SK-N-SH (cell line): ENCODE data around the gene ACOXL. TPM values are rescaled to one million over a fixed set of nuclear protein-coding genes. Genes with fewer than 3 reads are reported as not detected.

ENCODE experiments used
- CTCF ChIA-PET: fragments of 300-600, 350-600 bp; formaldehyde crosslinking; extraction: SDS; loops from one replicate; lab custom pipeline; 2021; lab: Yijun Ruan, JAX
- POLR2A ChIA-PET: fragments of 350-600 bp; sonication (Branson Sonifier 250); formaldehyde crosslinking; extraction: SDS; loops from one replicate; lab custom pipeline; 2020; ENCODE audit warnings: antibody characterized with exemption, inconsistent platforms; lab: Yijun Ruan, JAX
- DNase-seq: peaks from one replicate; pipeline ENCODE4 v3.0.0; 2012
- H2AFZ ChIP-seq: fragments of 200-600 bp; sonication (generic); 2 replicates; pipeline ENCODE4 v1.8.1; 2016; ENCODE audit warnings: antibody characterized with exemption, mild to moderate bottlenecking, low read depth
- H3F3A ChIP-seq: fragments of 200-600 bp; sonication (generic); replicated peaks from 2 replicates; pipeline ENCODE3; 2016; ENCODE audit warnings: antibody characterized with exemption, mild to moderate bottlenecking; ENCODE audit not compliant: insufficient read depth
- H3K27ac ChIP-seq, 2 experiments: fragments of 200-500 bp in 1 of 2; fragments of 200-600 bp in 1 of 2; sonication (Bioruptor generic) in 1 of 2; sonication (generic), shearing (Covaris generic) in 1 of 2; 2 replicates each; pipeline versions ENCODE4 v1.5.1 to v1.6.1; 2014 to 2016; ENCODE audit warnings: low read depth in 2 of 2, inconsistent platforms in 1 of 2, low read length in 1 of 2, mild to moderate bottlenecking in 1 of 2, mixed read lengths in 1 of 2
- H3K27me3 ChIP-seq: fragments of 200-600 bp; sonication (generic), shearing (Covaris generic); 2 replicates; pipeline ENCODE4 v1.6.1; 2016; ENCODE audit warnings: mixed run types; ENCODE audit not compliant: insufficient read depth
- H3K36me3 ChIP-seq, 2 experiments: fragments of 200-500 bp in 1 of 2; fragments of 200-600 bp in 1 of 2; sonication (Bioruptor generic) in 1 of 2; sonication (generic) in 1 of 2; replicated peaks in 1 of 2; 2 replicates each; pipeline versions ENCODE3 to v1.5.1; 2014 to 2016; ENCODE audit warnings: low read length in 1 of 2, mild to moderate bottlenecking in 1 of 2; ENCODE audit not compliant: insufficient read depth in 2 of 2, control insufficient read depth in 1 of 2
- H3K4me1 ChIP-seq, 2 experiments: fragments of 200-500 bp in 1 of 2; fragments of 200-600 bp in 1 of 2; sonication (Bioruptor generic) in 1 of 2; sonication (generic), shearing (Covaris generic) in 1 of 2; 2 replicates each; pipeline versions ENCODE4 v1.5.1 to v1.6.1; 2014 to 2016; ENCODE audit warnings: low read depth in 1 of 2, low read length in 1 of 2, mixed run types in 1 of 2; ENCODE audit not compliant: insufficient read depth in 2 of 2, control insufficient read depth in 1 of 2
- H3K4me2 ChIP-seq: fragments of 200-600 bp; sonication (generic), shearing (Covaris generic); 2 replicates; pipeline ENCODE4 v1.6.1; 2017; ENCODE audit warnings: mixed run types
- H3K4me3 ChIP-seq, 2 experiments: fragments of 200-500 bp in 1 of 2; fragments of 200-600 bp in 1 of 2; sonication (Bioruptor generic) in 1 of 2; sonication (generic), shearing (Covaris generic) in 1 of 2; 2 replicates each; pipeline versions ENCODE4 v1.5.1 to v1.8.1; 2014 to 2016; ENCODE audit warnings: low read depth in 2 of 2, inconsistent platforms in 1 of 2, low read length in 1 of 2, mild to moderate bottlenecking in 1 of 2, mixed read lengths in 1 of 2, moderate library complexity in 1 of 2
- H3K79me2 ChIP-seq: fragments of 200-600 bp; sonication (generic); 2 replicates; pipeline ENCODE4 v1.8.1; 2017; ENCODE audit warnings: mild to moderate bottlenecking; ENCODE audit not compliant: insufficient read depth
- H3K9ac ChIP-seq: fragments of 200-600 bp; sonication (generic); 2 replicates; pipeline ENCODE4 v1.6.1; 2017; ENCODE audit warnings: mixed run types
- H3K9me2 ChIP-seq: fragments of 200-600 bp; sonication (generic); 2 replicates; pipeline ENCODE4 v1.6.1; 2017; ENCODE audit warnings: mixed run types
- H3K9me3 ChIP-seq: fragments of 200-600 bp; sonication (generic); 2 replicates; pipeline ENCODE4 v1.6.1; 2017; ENCODE audit warnings: mixed run types, mild to moderate bottlenecking, moderate library complexity
- H4K20me1 ChIP-seq: fragments of 200-600 bp; sonication (generic); 2 replicates; pipeline ENCODE4 v1.6.1; 2017; ENCODE audit warnings: mild to moderate bottlenecking, mixed run types; ENCODE audit not compliant: insufficient read depth
- FOXM1 ChIP-seq: IDR thresholded peaks from 2 replicates; pipeline ENCODE4 v1.4.0; 2012; ENCODE audit warnings: low read depth, mild to moderate bottlenecking
- GABPA ChIP-seq: IDR thresholded peaks from 2 replicates; pipeline ENCODE4 v1.4.0; 2012; ENCODE audit warnings: low read depth, mild to moderate bottlenecking
- GATA2 ChIP-seq: sonication (generic); formaldehyde crosslinking; IDR thresholded peaks from 2 replicates; pipeline ENCODE4 v1.5.0; 2020; ENCODE audit warnings: mild to moderate bottlenecking, missing genetic modification reagents
- JUND ChIP-seq: IDR thresholded peaks from 2 replicates; pipeline ENCODE4 v1.4.0; 2012
- NFIC ChIP-seq: IDR thresholded peaks from 2 replicates; pipeline ENCODE4 v1.4.0; 2012; ENCODE audit warnings: borderline replicate concordance
- NRF1 ChIP-seq: IDR thresholded peaks from 2 replicates; pipeline ENCODE4 v1.6.1; 2012; ENCODE audit warnings: low read depth, mild to moderate bottlenecking, low read length
- RXRA ChIP-seq: IDR thresholded peaks from 2 replicates; pipeline ENCODE4 v1.4.0; 2012; ENCODE audit warnings: low read depth, mild to moderate bottlenecking, borderline replicate concordance
- SIN3A ChIP-seq: IDR thresholded peaks from 2 replicates; pipeline ENCODE4 v1.6.1; 2012; ENCODE audit warnings: low read depth, mild to moderate bottlenecking, low read length, moderate library complexity, borderline replicate concordance
- TCF12 ChIP-seq: IDR thresholded peaks from 2 replicates; pipeline ENCODE4 v1.4.0; 2012
- TEAD4 ChIP-seq: IDR thresholded peaks from 2 replicates; pipeline ENCODE4 v1.4.0; 2012; ENCODE audit warnings: mild to moderate bottlenecking, borderline replicate concordance; ENCODE audit not compliant: insufficient read depth
- USF2 ChIP-seq: fragments of 150-350 bp; IDR thresholded peaks from 2 replicates; pipeline ENCODE4 v1.6.1; 2017; ENCODE audit warnings: antibody characterized with exemption, low read length, low read depth, borderline replicate concordance
- WGBS: methylation state at CpG from one replicate; pipeline ENCODE4 v1.1.6; 2017; ENCODE audit warnings: low lambda C conversion rate; 5-methylcytosine and 5-hydroxymethylcytosine counted together
- polyA plus RNA-seq, 3 experiments: library from polyadenylated mRNA; depleted of rRNA; stranded (reverse); fragments of >200 nt; gene quantifications; 2 replicates each; pipeline ENCODE4 v1.2.3, GENCODE V29; 2012
- TF ChIP-seq, protein P1 (sequence below): IDR thresholded peaks from 2 replicates; pipeline ENCODE4 v1.4.0; 2012; ENCODE audit warnings: low read depth, borderline replicate concordance

ACOXL gene
- polyA plus RNA-seq, 1 of the 3 experiments (the other 2 are of a cell fraction) = not detected

GRCh38 chr2:110770959-110771431, 38.6 kb downstream of the ACOXL start (continued):
- TF ChIP-seq SIN3A = no peak
- TF ChIP-seq RXRA = no peak
- TF ChIP-seq NFIC = 0 out of 2 replicates have a peak, but pooled peaks have one; percentile 4
- no peak for TF ChIP-seq TEAD4
- no peak for TF ChIP-seq USF2
- TF ChIP-seq FOXM1 = no peak
- TF ChIP-seq JUND = no peak

- H3K9me2 ChIP-seq = no peaks in the 10 kb centered on the region
- ChIA-PET POLR2A (no interaction called here), CTCF (interaction anchor here (0.9 to 9.1 kb wide), 5 partner anchors 9 to 40 kb away, joined by 3 to 59 read pairs (median 3); no protein-coding TSS in a partner anchor)
- H3K27ac ChIP-seq = peak overlapping the region in 1 of 2 experiments; percentile 88; a peak in 2 of 4 replicates
- no peak overlapping the region for H3K4me3 ChIP-seq
- H3K9me3 ChIP-seq = no peaks in the 10 kb centered on the region
- H4K20me1 ChIP-seq = no peaks in the 10 kb centered on the region
- H3K4me2 ChIP-seq = peak overlapping the region; percentile 71
- DNase-seq = no peak
- no peak overlapping the region for H3K9ac ChIP-seq
- H2AFZ ChIP-seq = no peak overlapping the region
- H3K79me2 ChIP-seq = no peaks in the 10 kb centered on the region
- H3K36me3 ChIP-seq = no peaks in the 10 kb centered on the region
- 27% methylated on average over 4 of the region's 5 CpGs for WGBS
- TF ChIP-seq GATA2 (CRISPR knock-in tag) (no peak), USF2 (no peak), SIN3A (no peak), NRF1 (no peak), RXRA (no peak), NFIC (no peak)
- TF ChIP-seq, protein P1, sequence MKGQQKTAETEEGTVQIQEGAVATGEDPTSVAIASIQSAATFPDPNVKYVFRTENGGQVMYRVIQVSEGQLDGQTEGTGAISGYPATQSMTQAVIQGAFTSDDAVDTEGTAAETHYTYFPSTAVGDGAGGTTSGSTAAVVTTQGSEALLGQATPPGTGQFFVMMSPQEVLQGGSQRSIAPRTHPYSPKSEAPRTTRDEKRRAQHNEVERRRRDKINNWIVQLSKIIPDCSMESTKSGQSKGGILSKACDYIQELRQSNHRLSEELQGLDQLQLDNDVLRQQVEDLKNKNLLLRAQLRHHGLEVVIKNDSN = no peak
- no peaks in the 10 kb centered on the region for H3F3A ChIP-seq
- H3K4me1 ChIP-seq = peaks cover 0 to 37% of the 10 kb centered on the region in 2 experiments; a peak in 3 of 4 replicates
- peaks cover 16% of the 10 kb centered on the region for H3K27me3 ChIP-seq
These were observed 39.4 kb downstream of the ACOXL start for GRCh38 chr2:110771547-110772382.

DNA sequence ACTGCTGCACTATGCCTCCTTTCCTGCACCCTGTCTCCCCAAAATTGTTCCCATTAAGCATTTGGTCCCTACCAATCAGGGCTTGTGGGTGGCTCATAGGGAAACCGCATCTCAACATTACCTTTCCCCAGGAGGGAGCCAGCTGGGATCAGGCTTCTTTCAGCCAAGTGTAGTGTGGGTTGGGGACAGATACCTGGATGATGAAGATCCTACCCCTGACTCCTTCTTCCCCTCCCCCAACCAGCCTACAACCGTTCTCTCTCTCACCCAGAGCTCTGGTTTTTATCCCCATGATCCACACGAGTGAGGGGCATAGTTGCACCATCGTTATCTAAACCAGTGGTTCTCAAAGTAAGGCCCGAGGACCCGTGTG, 40.0 kb downstream of the ACOXL start:
- Histone ChIP-seq H3K36me3 (no peaks in the 10 kb centered on the region), H3K27ac (no peak overlapping the region), H3K4me1 (peaks cover 0 to 37% of the 10 kb centered on the region in 2 experiments; a peak in 3 of 4 replicates), H3K9ac (no peak overlapping the region), H3K79me2 (no peaks in the 10 kb centered on the region), H3K9me2 (no peaks in the 10 kb centered on the region), H2AFZ (no peak overlapping the region), H3K9me3 (no peaks in the 10 kb centered on the region), H4K20me1 (no peaks in the 10 kb centered on the region), H3K27me3 (peaks cover 16% of the 10 kb centered on the region), H3K4me2 (no peak overlapping the region), H3K4me3 (no peak overlapping the region), H3F3A (no peaks in the 10 kb centered on the region)
- ChIA-PET CTCF (interaction anchor here (9.1 kb wide), 1 partner anchor 17 kb away, joined by 59 read pairs; no protein-coding TSS in a partner anchor), POLR2A (no interaction called here)
- TF ChIP-seq TCF12 = no peak
- no peak for TF ChIP-seq GABPA
- TF ChIP-seq FOXM1 = no peak
- 59% methylated on average over 6 of the region's 6 CpGs for WGBS
- no peak for DNase-seq
